ENCODE results near the gene KRTCAP3.

KRTCAP3 gene

GRCh38 chr2:27492557-27492956, 50.4 kb downstream of the KRTCAP3 start:
- DNase-seq (ENCODE audit: low read depth) = no peak
- no peak overlapping the region for H3K4me3 ChIP-seq (ENCODE audit: low read depth, low read length)
- no peak for TF ChIP-seq CTCF (IDR thresholded peaks at IDR 0.05; ENCODE audit: insufficient read depth, low read depth, low read length, missing control alignments)

DNA sequence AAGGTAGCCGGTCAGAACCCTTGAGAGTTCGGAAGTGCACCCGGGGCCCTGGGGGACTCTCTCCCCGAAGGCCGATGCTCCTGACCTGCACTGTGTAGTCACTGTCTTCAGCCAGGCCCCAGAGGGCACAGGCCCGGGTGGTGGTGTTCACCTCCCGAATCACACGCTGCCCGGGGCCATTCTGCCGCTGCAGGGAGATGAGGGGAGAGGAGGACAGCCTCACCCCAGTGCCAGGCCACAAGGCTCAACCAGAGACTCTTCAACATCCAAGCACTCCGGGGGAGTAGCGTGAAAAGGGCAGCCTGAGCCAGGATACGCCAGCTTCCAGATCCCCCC, 51.7 kb downstream of the KRTCAP3 start:
- H3K4me3 ChIP-seq (ENCODE audit: low read depth, low read length) = no peak overlapping the region
- DNase-seq (ENCODE audit: low read depth) = no peak
- TF ChIP-seq CTCF (IDR thresholded peaks at IDR 0.05; ENCODE audit: insufficient read depth, low read depth, low read length, missing control alignments) = no peak

Measured in GM12865 (cell line).